Gastroesophageal sphincter (tissue), 4 donors: ENCODE data around the gene UBXN2A. TPM values are rescaled to one million over a fixed set of nuclear protein-coding genes. Genes with fewer than 3 reads are reported as not detected.

Experiments used
- ATAC-seq: fragments of 150-250 bp; one replicate; pipeline ENCODE4 v1.9.1; 2016; ENCODE audit warnings: mild to moderate bottlenecking, moderate library complexity
- H3K27ac ChIP-seq, 4 donors: fragments of 200-600 bp; sonication (generic) in 3 of 4; 1 replicate in 3 of 4; 2 replicates in 1 of 4; pipeline ENCODE4 v1.5.1; 2016 to 2019
- H3K27me3 ChIP-seq: fragments of 200-600 bp; sonication (generic); one replicate; pipeline ENCODE4 v1.5.1; 2019
- H3K36me3 ChIP-seq, 2 donors: fragments of 200-600 bp; sonication (generic); one replicate each; pipeline ENCODE4 v1.5.1; 2019; ENCODE audit warnings: control low read depth in 1 of 2
- H3K4me1 ChIP-seq, 3 donors: fragments of 200-600 bp; sonication (generic); 1 replicate in 2 of 3; 2 replicates in 1 of 3; pipeline ENCODE4 v1.5.1; 2016 to 2019; ENCODE audit warnings: control low read depth in 2 of 3
- H3K4me3 ChIP-seq, 2 donors: fragments of 200-600 bp; sonication (generic); one replicate each; pipeline ENCODE4 v1.5.1; 2019; ENCODE audit warnings: mild to moderate bottlenecking in 1 of 2, moderate library complexity in 1 of 2
- H3K9me3 ChIP-seq, 3 donors: fragments of 200-600 bp; sonication (generic); one replicate each; pipeline ENCODE4 v1.5.1; 2017 to 2019; ENCODE audit warnings: control low read depth in 2 of 3
- CTCF ChIP-seq, 4 experiments: fragments of 200-600 bp in 2 of 4; fragments of 450-650 bp in 2 of 4; sonication (generic) in 1 of 4; IDR thresholded peaks; one replicate each; pipeline ENCODE4 v1.5.1; 2017 to 2019; ENCODE audit warnings: antibody characterized with exemption in 4 of 4, mild to moderate bottlenecking in 2 of 4, moderate library complexity in 2 of 4
- EP300 ChIP-seq: sonication (generic); formaldehyde crosslinking; IDR thresholded peaks from one replicate; pipeline ENCODE4 v1.6.1; 2017; ENCODE audit warnings: antibody characterized with exemption, mild to moderate bottlenecking
- POLR2A ChIP-seq, 2 donors: fragments of 450-650 bp; IDR thresholded peaks; one replicate each; pipeline ENCODE4 v1.6.1; 2017; ENCODE audit warnings: antibody characterized with exemption in 2 of 2, mild to moderate bottlenecking in 2 of 2, moderate library complexity in 1 of 2
- POLR2AphosphoS5 ChIP-seq: sonication (generic); formaldehyde crosslinking; IDR thresholded peaks from one replicate; pipeline ENCODE4 v1.6.1; 2017; ENCODE audit warnings: antibody characterized with exemption
- WGBS, 2 donors: methylation state at CpG; one replicate each; pipeline ENCODE4 v1.1.5; 2018; ENCODE audit warnings: low coverage in 1 of 2; 5-methylcytosine and 5-hydroxymethylcytosine counted together
- total RNA-seq, 4 donors: library from RNA; depleted of rRNA; stranded (reverse); fragments of >200 nt; gene quantifications; one replicate each; pipeline ENCODE4 v1.1.0, GENCODE V29; 2016

UBXN2A gene
- total RNA-seq, 4 donors from 2014 or later = 19.1 to 29.3 (median 22.2) TPM

GRCh38 chr2:23903034-23903433, 37.2 kb upstream of the UBXN2A start:
- H3K4me1 ChIP-seq = peaks cover 5 to 56% (median 8%) of the 10 kb centered on the region in 3 donors
- H3K27me3 ChIP-seq = no peaks in the 10 kb centered on the region
- H3K27ac ChIP-seq = peak overlapping the region in 1 of 4 donors; percentile 29
- WGBS, 2 donors = 96% methylated on average over 2 of the region's 2 CpGs; no CpG with 5 or more reads in 1 of the 2 donors
- no peak overlapping the region for H3K4me3 ChIP-seq
- no peaks in the 10 kb centered on the region for H3K36me3 ChIP-seq
- no peaks in the 10 kb centered on the region for H3K9me3 ChIP-seq
- ATAC-seq = no peak
- TF ChIP-seq POLR2AphosphoS5 (no peak), CTCF (IDR thresholded peaks at IDR 0.05) (no peak), EP300 (no peak), POLR2A (IDR thresholded peaks at IDR 0.05) (no peak)

GRCh38 chr2:23904215-23904614, 36.0 kb upstream of the UBXN2A start:
- H3K4me1 ChIP-seq = peaks cover 5 to 56% (median 8%) of the 10 kb centered on the region in 3 donors
- TF ChIP-seq CTCF (IDR thresholded peaks at IDR 0.05) = no peak

GRCh38 chr2:23904692-23905091, 35.6 kb upstream of the UBXN2A start:
- TF ChIP-seq CTCF (IDR thresholded peaks at IDR 0.05) (no peak), POLR2AphosphoS5 (no peak), EP300 (no peak), POLR2A (IDR thresholded peaks at IDR 0.05) (no peak)
- no peak for ATAC-seq
- no peaks in the 10 kb centered on the region for H3K9me3 ChIP-seq
- H3K27me3 ChIP-seq = no peaks in the 10 kb centered on the region
- no peaks in the 10 kb centered on the region for H3K36me3 ChIP-seq
- WGBS, 2 donors = 37 to 46% methylated on average over 2 of the region's 2 CpGs
- no peak overlapping the region for H3K4me3 ChIP-seq
- H3K27ac ChIP-seq = peak overlapping the region in 2 of 4 donors; percentile 15 to 51
- peaks cover 5 to 56% (median 8%) of the 10 kb centered on the region in 3 donors for H3K4me1 ChIP-seq

More at GRCh38 chr2:23904215-23904614, 36.0 kb upstream of the UBXN2A start:
- H3K9me3 ChIP-seq = no peaks in the 10 kb centered on the region
- no peak for ATAC-seq
- no peak overlapping the region for H3K4me3 ChIP-seq
- 47 to 60% methylated on average over 1 of the region's 1 CpG for WGBS, 2 donors
- H3K27ac ChIP-seq = peak overlapping the region in 2 of 4 donors; percentile 3 to 51
- H3K36me3 ChIP-seq = no peaks in the 10 kb centered on the region
- H3K27me3 ChIP-seq = no peaks in the 10 kb centered on the region

GRCh38 chr2:23905155-23905554, 35.1 kb upstream of the UBXN2A start:
- WGBS, 2 donors = 57 to 60% methylated on average over 1 to 2 of the region's 2 CpGs

More at GRCh38 chr2:23905155-23905554, 35.1 kb upstream of the UBXN2A start:
- H3K4me3 ChIP-seq = no peak overlapping the region
- no peaks in the 10 kb centered on the region for H3K27me3 ChIP-seq
- H3K9me3 ChIP-seq = no peaks in the 10 kb centered on the region
- peak overlapping the region in 1 of 4 donors; percentile 15 for H3K27ac ChIP-seq
- TF ChIP-seq POLR2AphosphoS5 (no peak), EP300 (no peak), CTCF (IDR thresholded peaks at IDR 0.05) (no peak), POLR2A (IDR thresholded peaks at IDR 0.05) (no peak)
- peaks cover 5 to 54% (median 8%) of the 10 kb centered on the region in 3 donors for H3K4me1 ChIP-seq
- ATAC-seq = no peak
- H3K36me3 ChIP-seq = no peaks in the 10 kb centered on the region
